ENCODE measurements around the gene MPP2.

- TF ChIP-seq CTCF (IDR thresholded peaks at IDR 0.05) (no peak), POLR2A (IDR thresholded peaks at IDR 0.05) (no peak)
These were observed 64.4 kb downstream of the MPP2 start for GRCh38 chr17:43842975-43843325.

All from stomach (tissue), 4 donors.